Stimulated activated CD8-positive, alpha-beta memory T cell treated with anti-CD3 and anti-CD28 coated beads, Interleukin-7, amount 100 ng/mL, for 24 hours (primary cell): ENCODE measurements around the gene KMT5C.
"Not testable (repeated sequence)": the region's sequence is repeated elsewhere in the genome, so short reads cannot be mapped to it uniquely, and the experiment has no call there.

Source experiments
- DNase-seq: peaks from one replicate; pipeline ENCODE4 v3.0.0-alpha.2; 2020; ENCODE audit warnings: low read depth

KMT5C gene

GRCh38 chr19:55319785-55320184 is 19.9 kb upstream of the KMT5C start:
- DNase-seq, result no peak

DNA sequence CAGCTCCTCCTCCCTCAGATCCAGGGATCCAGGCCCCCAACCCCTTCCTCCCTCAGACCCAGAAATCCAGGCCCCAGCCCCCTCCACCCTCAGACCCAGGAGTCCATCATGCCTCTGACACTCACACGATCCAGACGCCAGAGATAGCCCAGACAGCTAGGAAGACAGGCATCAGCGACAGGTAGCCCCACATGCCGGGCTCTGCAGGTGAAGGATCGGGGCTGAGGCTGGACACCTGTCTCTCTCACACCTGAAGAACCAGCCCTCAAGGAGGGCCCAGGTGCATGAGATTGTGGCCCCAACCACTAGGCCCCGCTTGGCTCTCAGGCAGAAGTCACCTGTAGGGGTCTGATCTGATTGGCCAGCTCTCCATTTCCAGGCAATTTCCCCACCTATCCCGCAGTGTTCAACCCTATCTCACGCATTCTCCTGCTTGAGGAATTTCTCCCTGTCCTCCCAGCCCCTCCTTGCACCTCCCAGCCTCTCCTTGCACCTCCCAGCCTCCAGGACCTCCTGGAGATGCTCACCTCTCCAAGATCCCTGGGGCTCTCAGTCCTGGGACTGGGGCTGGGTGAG is 18.7 kb upstream of the KMT5C start:
- no peak for DNase-seq

DNA sequence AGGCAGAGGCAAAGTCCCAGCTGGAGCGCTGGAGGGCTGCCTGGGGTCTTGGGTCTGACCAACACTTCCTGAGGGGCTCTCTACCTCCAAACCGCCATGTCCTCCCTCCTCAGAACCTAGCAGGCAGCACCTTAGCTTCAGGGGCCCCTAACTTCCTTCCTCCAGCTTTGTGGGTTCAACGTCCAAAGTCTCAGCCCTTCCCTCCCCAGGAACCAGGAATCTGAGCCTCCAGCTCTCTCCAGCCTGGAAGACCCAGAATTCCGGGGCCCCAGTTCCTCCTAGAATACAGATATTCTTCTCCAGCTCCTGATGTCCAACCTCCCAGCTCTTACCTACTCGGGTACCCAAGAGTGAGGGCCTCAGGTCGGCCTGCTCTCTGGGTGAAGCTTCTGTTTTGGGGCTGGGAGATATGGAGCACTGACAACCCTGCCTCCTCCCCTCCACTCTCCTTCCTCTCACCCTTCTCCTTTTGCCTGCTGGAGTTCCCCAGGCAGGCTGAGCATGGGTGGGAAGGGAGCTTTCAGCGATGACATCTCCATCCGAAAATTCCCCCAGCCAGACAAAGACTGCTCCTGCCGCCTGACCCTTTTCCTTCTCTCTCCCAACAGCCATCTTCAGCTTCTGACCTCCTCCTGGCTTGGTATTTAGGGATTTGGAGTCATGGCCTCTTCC is 18.1 kb upstream of the KMT5C start:
- no peak for DNase-seq

- DNase-seq, result no peak
Observed at GRCh38 chr19:55322204-55322885, 17.3 kb upstream of the KMT5C start.

DNA sequence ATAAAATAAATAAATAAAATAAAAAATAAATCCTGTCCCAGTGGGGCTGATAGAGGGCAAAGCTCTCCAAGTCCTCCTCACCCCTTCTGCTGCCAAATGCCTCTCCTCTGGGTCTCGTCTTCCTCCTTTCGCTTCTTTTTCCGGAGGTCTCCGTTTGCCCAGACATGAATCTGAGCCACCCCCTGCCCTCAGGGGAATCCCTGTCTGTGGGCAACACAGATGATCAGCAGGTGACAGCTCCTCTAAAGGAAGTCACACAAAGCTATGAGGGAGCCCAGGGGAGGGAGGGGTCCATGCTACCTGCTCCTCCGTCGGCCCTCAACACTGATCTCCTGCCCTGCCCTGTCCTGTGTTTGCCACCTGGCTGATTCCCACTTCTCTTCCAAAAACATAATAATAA is 15.0 kb upstream of the KMT5C start:
- DNase-seq, result no peak

DNA sequence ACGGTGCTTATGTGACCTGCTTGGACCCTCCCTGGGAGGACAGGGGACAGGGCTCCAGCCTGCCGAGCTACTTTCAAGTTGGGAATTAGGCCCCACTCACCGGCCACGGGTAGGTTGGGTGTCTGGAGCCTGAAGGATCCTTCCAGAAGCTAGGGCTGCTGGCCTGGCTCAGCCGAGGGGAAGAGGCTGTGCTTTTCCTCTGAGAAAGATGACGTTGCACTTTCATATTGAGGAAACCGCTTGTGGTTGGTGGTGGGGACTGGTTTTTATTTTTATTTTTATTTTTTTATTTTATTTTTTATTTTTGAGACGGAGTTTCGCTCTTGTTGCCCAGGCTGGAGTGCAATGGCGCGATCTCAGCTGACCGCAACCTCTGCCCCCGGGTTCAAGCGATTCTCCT is 14.5 kb upstream of the KMT5C start, which contains the start of gene TMEM150B:
TSS of gene TMEM150B (minus strand) at position 170 of the 400 bp plus-strand sequence. CDS start 4,305 bp downstream, outside the sequence.
- no peak for DNase-seq

DNA sequence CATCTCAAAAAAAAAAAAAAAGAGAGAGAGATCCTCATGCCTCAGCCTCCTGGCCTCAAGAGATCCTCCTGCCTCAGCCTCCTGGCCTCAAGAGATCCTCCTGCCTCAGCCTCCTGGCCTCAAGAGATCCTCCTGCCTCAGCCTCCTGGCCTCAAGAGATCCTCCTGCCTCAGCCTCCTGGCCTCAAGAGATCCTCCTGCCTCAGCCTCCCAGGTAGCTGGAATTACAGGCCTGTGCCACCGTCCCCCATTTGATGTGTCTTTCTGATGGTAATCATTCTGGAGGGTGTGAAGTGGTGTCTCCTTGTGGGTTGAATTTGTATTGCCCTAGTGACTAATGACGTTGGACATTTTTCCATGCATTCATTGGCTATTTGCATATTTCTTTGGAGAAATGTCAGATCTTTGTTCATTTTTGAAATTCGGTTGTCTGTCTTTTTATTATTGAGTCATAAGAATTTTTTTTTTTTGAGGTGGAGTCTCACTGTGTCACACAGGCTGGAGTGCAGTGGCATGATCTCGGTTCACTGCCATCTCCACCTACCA is 10.8 kb upstream of the KMT5C start:
- DNase-seq, result not testable (repeated sequence)

GRCh38 chr19:55329791-55330190 is 9.9 kb upstream of the KMT5C start:
- DNase-seq, result not testable (repeated sequence)

DNA sequence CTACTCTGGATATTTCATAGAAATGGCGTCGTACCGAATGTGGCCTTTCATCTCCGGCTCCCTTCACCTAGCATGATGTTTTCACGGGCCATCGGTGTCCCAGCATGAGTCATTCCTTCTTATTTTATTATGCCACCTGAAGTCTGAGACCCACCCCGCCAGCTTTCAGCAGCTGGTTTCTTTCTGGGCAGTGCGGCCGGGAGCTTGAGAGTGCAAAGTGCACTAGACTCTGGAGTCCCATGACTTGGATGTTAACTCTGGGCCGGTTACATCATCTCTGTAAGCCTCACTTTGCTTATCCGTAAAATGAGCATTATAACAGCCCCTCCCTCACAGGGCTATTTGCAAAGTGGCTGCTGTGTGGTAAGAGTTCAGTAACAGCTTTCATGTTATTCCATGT is 5.8 kb upstream of the KMT5C start:
- no peak for DNase-seq

GRCh38 chr19:55336101-55336500 is 3.6 kb upstream of the KMT5C start:
- DNase-seq, result no peak

DNA sequence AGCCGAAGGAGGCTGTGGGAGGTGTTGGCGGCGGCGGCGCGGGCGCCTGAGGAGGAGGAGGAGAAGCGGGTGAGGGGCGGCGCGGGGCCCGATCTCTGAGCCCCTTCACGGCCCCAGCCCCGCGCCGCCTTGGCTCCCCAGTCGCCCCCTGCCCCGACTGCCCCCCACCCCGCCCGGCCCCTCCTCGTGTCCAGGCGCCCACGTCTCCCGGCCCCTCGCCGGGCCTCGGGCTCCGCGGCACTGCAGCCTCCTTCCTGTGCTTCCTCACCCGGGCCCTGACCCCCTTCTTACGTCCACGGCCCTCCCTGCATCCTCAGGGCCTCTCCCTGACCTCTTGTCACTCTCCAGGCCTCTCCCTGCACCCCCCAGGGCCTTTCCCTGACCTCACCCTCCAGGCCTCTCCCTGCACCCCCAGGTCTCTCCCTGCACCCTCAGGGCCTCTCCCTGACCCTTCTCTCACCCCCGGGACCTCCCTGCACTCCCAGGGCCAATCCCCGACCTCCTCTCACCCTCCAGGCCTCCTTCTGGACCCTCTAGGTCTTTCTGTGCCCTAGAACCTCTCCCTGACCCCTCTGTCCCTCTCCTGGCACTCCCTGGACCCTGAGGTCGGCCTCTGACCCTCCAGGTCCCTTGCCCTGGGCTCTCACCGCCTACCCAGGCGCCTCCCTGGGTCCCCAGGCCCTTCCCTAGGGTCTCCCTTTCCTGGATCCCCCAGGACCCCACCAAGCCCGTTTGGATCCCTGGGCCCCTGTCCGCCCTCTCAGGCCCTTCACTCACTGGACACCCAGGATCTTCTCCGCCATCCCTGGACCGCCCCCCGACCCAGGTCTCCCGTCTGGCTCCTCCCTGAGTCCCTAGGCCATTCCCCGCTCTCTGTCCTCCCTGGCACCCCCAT is 460 bp downstream of the KMT5C start:
- no peak for DNase-seq

GRCh38 chr19:55340784-55341147 is 1.1 kb downstream of the KMT5C start:
- DNase-seq, result no peak

- peak; percentile 27 for DNase-seq
Observed at GRCh38 chr19:55341171-55341588, 1.5 kb downstream of the KMT5C start.

DNA sequence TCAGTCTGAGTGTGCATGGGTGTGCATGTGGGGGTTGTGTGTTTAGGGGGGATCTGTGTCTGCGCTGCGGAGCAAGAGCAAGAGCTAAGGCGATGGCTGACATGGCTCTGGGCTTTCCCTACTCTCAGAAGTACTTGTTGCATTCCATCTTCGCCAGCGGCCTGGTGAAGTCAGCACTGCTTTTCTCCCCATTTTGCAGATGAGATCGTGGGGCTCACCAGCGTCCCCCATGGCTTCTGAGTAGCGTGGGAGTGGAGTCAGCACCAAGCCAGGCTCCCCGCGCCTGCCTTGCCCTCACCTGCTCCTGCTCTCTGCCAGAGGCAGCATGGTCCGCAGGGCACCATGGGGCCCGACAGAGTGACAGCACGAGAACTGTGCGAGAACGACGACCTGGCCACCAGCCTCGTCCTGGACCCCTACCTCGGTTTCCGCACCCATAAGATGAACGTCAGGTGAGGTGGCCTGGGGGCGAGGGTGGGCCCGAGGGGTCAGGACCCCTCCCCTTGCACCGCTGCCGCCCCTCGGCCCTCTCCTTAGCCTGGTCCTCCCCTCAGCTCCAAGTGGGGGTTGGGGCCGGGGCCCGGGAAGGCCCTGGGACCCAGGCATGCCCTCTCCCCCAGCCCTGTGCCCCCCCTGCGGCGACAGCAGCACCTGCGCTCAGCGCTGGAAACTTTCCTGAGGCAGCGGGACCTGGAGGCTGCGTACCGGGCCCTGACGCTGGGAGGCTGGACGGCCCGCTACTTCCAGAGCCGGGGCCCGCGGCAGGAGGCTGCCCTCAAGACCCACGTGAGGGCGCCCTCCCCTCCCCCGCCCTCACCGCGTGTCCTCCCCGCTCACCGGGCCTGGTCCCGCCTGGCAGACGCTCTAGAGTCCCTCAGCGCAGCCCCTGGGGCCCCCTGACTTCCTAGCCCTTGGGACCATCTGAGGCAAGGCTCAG is 2.2 kb downstream of the KMT5C start:
- DNase-seq, result no peak

DNA sequence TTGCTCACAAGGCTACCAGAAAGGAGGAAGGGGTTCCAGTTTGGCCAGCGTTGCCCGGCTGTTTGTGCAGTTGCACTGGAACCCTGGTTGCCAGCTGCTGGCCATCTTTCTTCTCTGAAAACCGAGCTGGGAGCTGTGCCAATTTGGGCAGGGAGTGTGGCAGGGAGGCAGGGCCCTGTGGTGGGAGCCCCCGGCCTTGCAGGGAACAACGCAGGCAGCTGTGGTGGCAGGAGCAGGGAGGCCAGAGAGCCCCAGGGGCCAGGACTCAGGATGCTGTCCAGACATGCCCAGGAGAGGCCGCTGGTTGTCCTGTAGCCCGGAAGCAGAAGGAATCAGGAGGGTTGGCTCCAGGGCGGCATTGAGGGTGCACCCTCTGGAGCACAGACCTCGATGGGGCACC is 4.8 kb downstream of the KMT5C start:
- no peak for DNase-seq

DNA sequence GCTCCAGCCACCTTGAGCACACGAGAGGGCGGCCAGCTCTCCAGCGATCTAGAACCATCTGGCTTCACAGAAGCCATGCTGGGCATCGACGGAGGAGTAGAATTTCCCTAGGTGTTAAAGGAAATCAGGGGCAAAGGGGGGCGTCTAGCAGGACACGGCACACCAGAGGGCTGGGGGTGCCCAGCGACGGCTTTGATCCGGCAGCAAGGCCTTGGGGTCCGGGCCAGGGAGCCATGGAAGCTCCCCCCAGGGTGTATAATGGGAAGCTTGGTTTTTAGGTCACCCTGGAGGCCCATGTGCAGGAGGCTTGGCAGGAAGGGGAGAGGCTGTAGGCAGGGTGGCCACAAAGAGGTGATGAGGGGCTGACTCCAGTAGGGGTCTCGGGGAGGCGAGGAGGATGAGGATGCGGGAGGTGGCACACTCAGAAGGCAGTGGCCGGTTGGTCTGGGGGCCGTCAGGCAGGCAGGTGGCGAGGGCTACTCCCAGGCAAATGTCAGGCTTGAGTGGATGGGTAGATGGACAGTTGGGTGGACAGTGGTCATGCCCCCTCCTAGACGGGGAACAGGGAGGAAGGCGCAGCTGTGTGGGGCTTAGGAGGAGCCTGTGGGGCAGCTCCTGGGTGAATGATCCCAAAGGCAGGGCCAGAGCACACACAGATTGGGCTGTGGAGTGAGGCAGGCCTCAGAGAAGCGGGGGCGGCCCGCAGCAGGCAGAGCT is 5.6 kb downstream of the KMT5C start:
- no peak for DNase-seq

DNA sequence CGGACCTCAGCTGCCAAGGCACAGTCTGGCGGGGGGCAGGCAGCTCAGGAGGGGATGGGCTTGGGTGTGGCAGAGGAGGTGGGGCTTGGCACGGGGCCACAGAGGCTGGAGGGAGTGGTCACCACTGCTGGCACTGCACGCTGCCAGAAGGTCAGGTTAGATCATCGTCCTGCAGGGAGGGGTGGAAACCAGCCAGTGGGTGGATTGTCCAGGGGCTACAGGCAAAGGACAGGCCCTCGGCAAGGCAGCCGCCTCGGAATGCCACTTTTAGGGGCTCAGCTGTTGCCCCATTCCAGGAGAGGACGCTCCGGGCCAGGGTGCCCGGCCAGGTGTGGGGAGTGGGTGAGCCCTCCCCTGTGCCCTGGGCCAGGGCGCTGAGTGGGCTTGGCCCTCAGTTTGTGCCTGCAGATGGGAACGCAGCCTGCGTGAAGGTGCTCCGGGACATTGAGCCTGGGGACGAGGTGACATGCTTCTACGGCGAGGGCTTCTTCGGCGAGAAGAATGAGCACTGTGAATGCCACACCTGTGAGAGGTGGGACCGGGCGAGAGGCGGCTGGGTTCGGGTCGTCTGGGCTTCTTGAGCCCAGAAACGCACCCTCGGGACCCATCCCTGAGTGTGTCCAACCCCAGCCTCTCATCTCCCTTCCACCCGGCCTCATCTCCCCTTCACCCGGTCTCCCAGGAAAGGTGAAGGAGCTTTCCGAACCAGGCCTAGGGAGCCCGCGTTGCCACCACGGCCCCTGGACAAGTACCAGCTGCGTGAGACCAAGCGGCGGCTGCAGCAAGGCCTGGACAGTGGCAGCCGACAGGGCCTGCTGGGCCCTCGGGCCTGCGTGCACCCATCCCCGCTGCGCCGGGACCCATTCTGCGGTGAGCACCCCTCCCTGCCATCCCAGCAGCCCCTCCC is 6.4 kb downstream of the KMT5C start:
- no peak for DNase-seq

- no peak for DNase-seq
Observed at GRCh38 chr19:55346725-55347441, 7.2 kb downstream of the KMT5C start.
